GM12892 (cell line): Measurements from ENCODE around the gene PKDCC.

ENCODE experiments used
- POLR2A ChIP-seq: IDR thresholded peaks from 2 replicates; pipeline ENCODE4 v1.6.1; 2011; ENCODE audit warnings: low read depth, low read length, control low read depth
- POLR2AphosphoS5 ChIP-seq: IDR thresholded peaks from 2 replicates; pipeline ENCODE4 v1.6.1; 2011; ENCODE audit warnings: low read depth, low read length, control low read depth
- TAF1 ChIP-seq: IDR thresholded peaks from 2 replicates; pipeline ENCODE4 v1.6.1; 2011; ENCODE audit warnings: low read depth, mild to moderate bottlenecking, control low read depth, low read length, borderline replicate concordance

GRCh38 chr2:42100683-42101205 lies 52.9 kb downstream of the PKDCC start:
- TF ChIP-seq POLR2A (no peak), TAF1 (no peak), POLR2AphosphoS5 (no peak)
